Left lung (tissue), 10 donors: ENCODE results near the gene RSAD1. TPM values are rescaled to one million over a fixed set of nuclear protein-coding genes. Genes with fewer than 3 reads are reported as not detected.

ENCODE experiments used
- ATAC-seq: fragments of 200-7000 bp; cut with Tn5 transposase; one replicate; pipeline ENCODE4 v1.9.1; 2020; ENCODE audit warnings: moderate library complexity
- DNase-seq, 4 donors: peaks; one replicate each; pipeline ENCODE4 v3.0.0-alpha.2; 2013 to 2020
- H3K27ac ChIP-seq, 2 donors: fragments of 200-600 bp; sonication (generic) in 1 of 2; one replicate each; pipeline versions ENCODE4 v1.5.0 to v1.8.0; 2020 to 2021
- H3K27me3 ChIP-seq, 2 donors: fragments of 200-600 bp; sonication (generic) in 1 of 2; one replicate each; pipeline versions ENCODE4 v1.5.0 to v1.8.0; 2020 to 2021
- H3K36me3 ChIP-seq, 2 donors: fragments of 200-600 bp; sonication (generic) in 1 of 2; one replicate each; pipeline versions ENCODE4 v1.5.0 to v1.8.0; 2020 to 2021
- H3K4me1 ChIP-seq, 2 donors: fragments of 200-600 bp; one replicate each; pipeline ENCODE4 v1.8.0; 2021
- H3K4me3 ChIP-seq, 2 donors: fragments of 200-600 bp; sonication (generic) in 1 of 2; one replicate each; pipeline versions ENCODE4 v1.5.0 to v1.8.0; 2020 to 2021; ENCODE audit warnings: mild to moderate bottlenecking in 1 of 2
- H3K9me3 ChIP-seq, 2 donors: fragments of 200-600 bp; sonication (generic) in 1 of 2; one replicate each; pipeline versions ENCODE4 v1.5.0 to v1.8.0; 2020 to 2021
- CTCF ChIP-seq, 2 donors: fragments of 200-600 bp; sonication (generic) in 1 of 2; IDR thresholded peaks; one replicate each; pipeline versions ENCODE4 v1.5.0 to v1.8.0; 2021; ENCODE audit warnings: antibody characterized with exemption in 2 of 2
- intact Hi-C, 2 donors: fragments of 100-400 bp; cut with DNase I; formaldehyde crosslinking; loops; one replicate each; pipeline versions ENCODE4 v1.11.2 to v1.14.2; 2022
- polyA plus RNA-seq, 6 donors: library from polyadenylated mRNA; unstranded; fragments of 120-200 nt; gene quantifications; one replicate each; pipeline ENCODE4 v1.2.1, GENCODE V29; 2013; ENCODE audit not compliant: insufficient read length in 6 of 6
- total RNA-seq, 2 donors: library from RNA; stranded (reverse); fragmentation: NEBNext Ultra II Directional; extraction: Animal tissue kit (Norgen Biotek cat#: 25700); gene quantifications; one replicate each; pipeline ENCODE4 v1.2.1, GENCODE V29; 2021
- donor health status: DM: no; HTN: yes; CAD: no.
- donor health status: DM: no; HTN: no; CAD: no.

Gene RSAD1
- total and polyA plus RNA-seq, 8 donors, result 28.5 to 61.5 (median 47.2) TPM

GRCh38 chr17:50499270-50499669, 20.6 kb downstream of the RSAD1 start:
- Histone ChIP-seq H3K27ac (no peak overlapping the region), H3K4me1 (no peaks in the 10 kb centered on the region), H3K4me3 (no peak overlapping the region), H3K27me3 (no peaks in the 10 kb centered on the region), H3K9me3 (no peaks in the 10 kb centered on the region), H3K36me3 (no peaks in the 10 kb centered on the region)
- no peak for TF ChIP-seq CTCF (IDR thresholded peaks at IDR 0.05)
- DNase-seq (no peak), ATAC-seq (no peak)
- intact Hi-C loops, result no loop called here

GRCh38 chr17:50499721-50500120, 21.1 kb downstream of the RSAD1 start:
- ATAC-seq (no peak), DNase-seq (no peak)
- Histone ChIP-seq H3K4me1 (no peaks in the 10 kb centered on the region), H3K4me3 (no peak overlapping the region), H3K9me3 (no peaks in the 10 kb centered on the region), H3K36me3 (no peaks in the 10 kb centered on the region), H3K27me3 (no peaks in the 10 kb centered on the region), H3K27ac (no peak overlapping the region)
- no peak for TF ChIP-seq CTCF (IDR thresholded peaks at IDR 0.05)
- intact Hi-C loops, result no loop called here

GRCh38 chr17:50501054-50501453, 22.4 kb downstream of the RSAD1 start:
- no peak overlapping the region for H3K4me3 ChIP-seq
- peak; percentile 25 to 40 for TF ChIP-seq CTCF (IDR thresholded peaks at IDR 0.05)
- H3K36me3 ChIP-seq, result no peaks in the 10 kb centered on the region
- H3K4me1 ChIP-seq, result no peaks in the 10 kb centered on the region
- no peaks in the 10 kb centered on the region for H3K9me3 ChIP-seq
- ATAC-seq (no peak), DNase-seq (no peak)
- intact Hi-C loops, result no loop called here
- no peaks in the 10 kb centered on the region for H3K27me3 ChIP-seq
- H3K27ac ChIP-seq, result no peak overlapping the region

- TF ChIP-seq CTCF (IDR thresholded peaks at IDR 0.05), result no peak
- no peaks in the 10 kb centered on the region for H3K27me3 ChIP-seq
- intact Hi-C loops, result no loop called here
- H3K36me3 ChIP-seq, result no peaks in the 10 kb centered on the region
- DNase-seq (no peak), ATAC-seq (no peak)
- H3K4me1 ChIP-seq, result no peaks in the 10 kb centered on the region
- H3K27ac ChIP-seq, result no peak overlapping the region
- no peaks in the 10 kb centered on the region for H3K9me3 ChIP-seq
- H3K4me3 ChIP-seq, result no peak overlapping the region
These were observed 23.8 kb downstream of the RSAD1 start for GRCh38 chr17:50502301-50502990.

GRCh38 chr17:50505591-50506130, 27.0 kb downstream of the RSAD1 start:
- ATAC-seq, result no peak
- Histone ChIP-seq H3K36me3 (no peaks in the 10 kb centered on the region), H3K27me3 (no peaks in the 10 kb centered on the region), H3K9me3 (no peaks in the 10 kb centered on the region), H3K27ac (no peak overlapping the region), H3K4me1 (peaks cover 0 to 10% of the 10 kb centered on the region in 2 donors), H3K4me3 (no peak overlapping the region)
- intact Hi-C loops, result no loop called here
- TF ChIP-seq CTCF (IDR thresholded peaks at IDR 0.05), result no peak
- no peak for DNase-seq
